HG03025 (cell line): ENCODE data around the gene SMC1B.
"Not testable (repeated sequence)": the region's sequence is repeated elsewhere in the genome, so short reads cannot be mapped to it uniquely, and the experiment has no call there.

ENCODE experiments used
- ATAC-seq: cut with Tn5 transposase; IDR thresholded peaks from one replicate; pipeline ENCODE4 v1.9.1; 2021; ENCODE audit warnings: mild to moderate bottlenecking, moderate library complexity; ENCODE audit not compliant: unreplicated experiment, low FRiP score

Gene SMC1B

GRCh38 chr22:45309422-45310227, 103.8 kb downstream of the SMC1B start, which contains the start of gene FAM118A:
FAM118A (plus strand) TSS chr22:45309934; CDS start chr22:45322380, 12,446 bp downstream.
- ATAC-seq: peak; percentile 77

DNA sequence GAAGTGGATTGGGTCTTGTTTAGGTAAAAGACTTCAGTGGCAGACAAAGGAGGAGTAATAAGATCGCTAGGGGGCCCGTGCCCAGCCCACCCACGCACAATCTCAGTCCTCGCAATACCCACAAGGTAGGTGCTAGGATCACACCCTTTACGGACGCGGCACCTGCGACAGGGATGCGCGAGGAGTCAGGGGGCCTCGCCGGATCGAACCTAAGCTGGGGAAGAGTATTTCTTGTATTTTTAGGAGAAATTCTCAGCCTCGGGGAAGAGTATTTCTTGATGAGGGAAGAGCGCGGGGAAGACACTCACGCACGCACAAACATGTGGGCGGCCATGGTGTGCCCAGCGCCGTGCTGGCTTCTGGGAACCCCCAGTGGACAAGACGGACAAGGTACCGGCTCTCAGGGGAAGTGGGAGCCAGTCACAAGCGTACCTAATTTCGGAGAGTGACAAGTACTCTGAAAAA, 104.4 kb downstream of the SMC1B start:
- no peak for ATAC-seq

DNA sequence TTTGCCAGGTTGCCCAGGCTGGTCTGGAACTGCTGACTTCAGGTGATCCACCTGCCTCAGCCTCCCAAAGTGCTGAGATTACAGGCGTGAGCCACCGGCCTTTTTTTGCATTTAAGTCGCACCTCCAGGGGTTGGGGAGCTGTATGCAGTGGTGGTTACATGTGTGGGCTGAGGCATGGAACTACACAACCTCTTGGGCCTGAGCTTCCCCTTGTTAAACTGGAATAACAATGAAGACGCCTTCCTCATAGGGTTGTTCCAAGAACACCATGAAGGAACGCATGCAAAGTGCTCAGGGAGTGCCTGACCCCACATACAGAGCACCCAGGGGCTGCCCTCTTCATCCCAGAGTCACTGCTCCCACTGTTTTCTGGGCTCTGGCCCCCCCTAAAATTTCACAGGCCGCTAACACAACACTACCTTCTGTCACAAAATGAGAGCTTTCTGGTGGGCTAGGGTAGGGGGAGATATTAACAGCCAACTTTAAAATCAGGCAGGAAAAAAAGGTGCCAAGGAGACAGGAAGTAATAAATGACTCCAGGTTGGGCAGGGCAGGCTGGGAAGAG, 104.9 kb downstream of the SMC1B start:
- no peak for ATAC-seq

DNA sequence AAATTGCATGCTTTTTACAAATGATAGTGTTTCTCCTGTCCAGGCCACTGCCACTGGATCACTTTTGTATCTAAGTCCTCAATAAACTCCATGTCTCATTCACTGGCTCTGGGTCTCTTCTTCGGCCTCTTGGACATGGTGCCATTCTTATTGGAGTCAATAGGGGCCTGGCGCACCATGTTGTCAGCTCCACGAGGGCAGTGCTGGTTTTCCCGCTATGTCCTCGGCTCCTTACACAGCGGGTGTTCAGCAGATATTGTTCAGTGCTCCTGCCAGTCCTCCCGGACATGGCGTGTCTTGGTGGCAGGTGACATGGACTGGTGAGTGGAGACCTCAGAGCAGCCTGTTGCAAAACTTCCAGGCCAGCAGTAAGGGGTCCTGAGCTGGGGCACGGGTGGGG, 107.3 kb downstream of the SMC1B start:
- ATAC-seq: no peak

GRCh38 chr22:45305456-45306075, 107.8 kb downstream of the SMC1B start:
- no peak for ATAC-seq

- ATAC-seq: no peak
Measured at GRCh38 chr22:45304971-45305370, 108.4 kb downstream of the SMC1B start.

DNA sequence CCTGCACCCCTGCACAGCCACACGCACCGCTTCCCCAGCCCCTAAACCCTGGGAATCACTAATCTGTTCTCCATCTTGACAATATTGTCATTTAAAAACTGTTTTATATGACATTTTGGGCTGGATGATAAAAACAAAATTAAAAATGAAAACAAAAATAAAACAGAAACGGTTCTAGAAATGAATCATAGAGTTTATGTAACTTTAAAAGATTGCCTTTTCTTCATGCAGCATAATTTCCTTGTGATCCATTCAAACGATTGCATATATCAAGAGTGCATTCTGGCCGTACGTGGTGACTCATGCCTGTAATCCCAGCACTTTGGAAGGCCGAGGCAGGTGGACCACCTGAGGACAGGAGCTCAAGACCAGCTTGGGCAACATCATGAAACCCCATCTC, 110.2 kb downstream of the SMC1B start:
- no peak for ATAC-seq

- ATAC-seq: no peak
Measured at GRCh38 chr22:45302751-45303150, 110.6 kb downstream of the SMC1B start.

DNA sequence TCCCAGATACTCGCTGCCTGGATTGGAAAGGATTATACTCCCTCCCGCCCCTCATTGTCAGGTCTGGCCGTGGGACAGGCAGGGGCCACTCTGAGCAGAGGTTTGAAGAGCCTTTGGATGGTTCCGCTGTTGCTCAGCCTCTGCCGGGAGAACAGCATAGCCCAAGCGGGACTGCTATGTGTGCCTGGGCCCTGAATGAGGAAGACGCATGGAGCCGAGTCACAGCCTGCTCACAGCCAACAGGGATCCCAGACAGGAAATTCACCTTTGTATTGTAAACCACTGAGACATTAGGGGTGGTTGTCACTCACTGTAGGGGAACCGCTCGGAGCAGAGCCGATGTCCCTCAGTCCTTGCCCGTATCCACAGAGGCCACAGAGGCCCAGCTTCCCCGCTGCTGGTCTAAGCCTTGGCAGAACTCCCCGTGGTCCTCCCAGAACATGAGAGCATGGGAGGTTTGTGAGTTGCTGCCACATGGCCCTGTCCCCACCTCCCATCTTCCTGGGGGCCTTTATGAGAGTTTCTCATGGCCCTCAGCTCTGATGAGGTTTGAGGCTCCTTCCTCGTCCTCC, 114.4 kb downstream of the SMC1B start:
- ATAC-seq: no peak

DNA sequence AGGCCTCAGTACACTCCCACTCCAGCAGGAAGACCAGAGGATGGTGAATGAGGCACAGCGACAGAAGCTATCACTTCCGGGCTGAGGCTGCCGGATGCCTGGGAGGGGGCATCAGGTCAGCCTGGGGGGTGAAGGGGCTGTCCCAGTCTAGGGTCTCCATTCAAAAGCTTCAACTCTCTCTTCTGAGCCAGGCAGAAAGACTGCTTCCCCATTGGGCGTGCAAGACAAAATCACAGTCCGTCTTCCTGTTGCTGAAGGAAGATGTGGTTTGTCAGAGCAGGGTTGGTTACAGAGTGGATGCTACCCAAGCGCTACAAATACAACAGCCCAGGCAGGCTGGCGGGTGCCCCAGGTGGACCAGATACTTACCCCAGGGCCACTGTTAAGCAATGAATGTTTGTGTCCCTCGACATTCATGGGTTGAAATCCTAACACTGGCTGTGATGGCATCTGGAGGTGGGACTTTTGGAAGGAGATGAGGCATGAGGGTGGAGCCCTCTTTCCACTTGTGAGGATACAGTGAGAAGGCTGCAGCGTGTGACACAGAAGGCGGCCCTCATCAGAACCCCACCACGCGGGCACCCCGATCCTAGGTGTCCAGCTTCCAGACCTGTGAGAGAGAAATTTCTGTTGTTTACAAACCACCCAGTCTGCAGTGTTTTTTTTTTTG, 116.6 kb downstream of the SMC1B start:
- ATAC-seq: no peak

DNA sequence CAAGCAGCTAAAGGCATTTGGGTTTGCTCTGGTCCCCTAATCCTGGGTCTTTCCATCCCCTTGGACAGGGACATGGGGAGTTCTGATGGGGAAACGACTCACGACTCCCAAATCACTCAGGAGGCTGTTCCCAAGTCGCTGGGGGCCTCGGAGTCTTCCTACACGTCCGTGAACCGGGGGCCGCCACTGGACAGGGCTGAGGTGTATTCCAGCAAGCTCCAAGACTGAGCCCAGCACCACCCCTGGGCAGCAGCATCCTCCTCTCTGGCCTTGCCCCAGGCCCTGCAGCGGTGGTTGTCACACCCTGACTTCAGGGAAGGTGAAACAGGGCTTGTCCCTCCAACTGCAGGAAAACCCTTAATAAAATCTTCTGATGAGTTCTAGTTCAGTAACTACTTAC, 117.9 kb downstream of the SMC1B start:
- no peak for ATAC-seq

- not testable (repeated sequence) for ATAC-seq
Measured at GRCh38 chr22:45295004-45295403, 118.4 kb downstream of the SMC1B start.
